Measurements from ENCODE around the gene ZNF428. TPM values are rescaled to one million over a fixed set of nuclear protein-coding genes. Genes with fewer than 3 reads are reported as not detected.
A peak's percentile ranks its signal among the peaks of the same experiment; 100 is the strongest.

The ZNF428 gene
- total RNA-seq, 1 donor from 2014 or later: 53.4 TPM

DNA sequence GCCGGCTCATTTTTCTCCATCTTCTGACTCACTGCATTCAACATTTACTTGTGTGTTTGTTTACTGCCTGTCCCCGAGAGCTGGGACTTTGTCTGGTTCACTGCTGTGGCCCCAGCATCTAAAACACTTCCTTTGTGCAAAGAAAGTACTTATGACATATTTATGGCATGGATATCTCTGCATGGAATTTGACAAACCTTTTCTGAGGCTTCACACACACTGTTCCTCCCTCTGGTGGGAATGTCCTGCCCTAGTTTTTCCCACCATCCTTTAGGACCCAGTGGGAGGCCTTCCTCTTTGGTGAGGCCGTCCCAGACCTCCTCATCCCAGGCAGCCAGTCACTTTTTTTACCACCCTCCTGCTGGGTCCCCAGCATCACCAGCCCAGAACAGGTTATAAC, 8.9 kb downstream of the ZNF428 start:
- Histone ChIP-seq H3K4me1 (ENCODE audit: insufficient read depth, low read length) (peaks cover 13% of the 10 kb centered on the region), H3K4me2 (ENCODE audit: low read length) (no peak overlapping the region), H3K9me3 (ENCODE audit: insufficient read depth, low read depth, low read length) (no peaks in the 10 kb centered on the region), H3K27me3 (ENCODE audit: insufficient read depth, low read length) (no peaks in the 10 kb centered on the region), H3K27ac (ENCODE audit: low read depth, low read length) (peak overlapping the region; percentile 48), H3K9ac (ENCODE audit: low read length) (peak overlapping the region; percentile 50), H3K79me2 (ENCODE audit: insufficient read depth, low read length) (peaks cover 65% of the 10 kb centered on the region), H2AFZ (ENCODE audit: low read depth, low read length) (no peak overlapping the region), H4K20me1 (ENCODE audit: insufficient read depth, low read length) (peaks cover 48% of the 10 kb centered on the region), H3K36me3 (ENCODE audit: insufficient read depth, low read length) (peaks cover 6% of the 10 kb centered on the region), H3K4me3 (ENCODE audit: insufficient read depth, low read depth, low read length) (no peak overlapping the region)
- H3K27ac Mint-ChIP-seq (ENCODE audit: unreplicated experiment): no peak overlapping the region
- peaks cover 8% of the 10 kb centered on the region for H3K9me3 Mint-ChIP-seq (ENCODE audit: unreplicated experiment)
- peaks cover 37% of the 10 kb centered on the region for H3K36me3 Mint-ChIP-seq (ENCODE audit: low read depth, unreplicated experiment)
- no peak for DNase-seq (ENCODE audit: low read depth)
- H3K4me1 Mint-ChIP-seq (ENCODE audit: low read depth, unreplicated experiment): peaks cover 6% of the 10 kb centered on the region
- FAIRE-seq: no peak
- TF ChIP-seq, protein P1, sequence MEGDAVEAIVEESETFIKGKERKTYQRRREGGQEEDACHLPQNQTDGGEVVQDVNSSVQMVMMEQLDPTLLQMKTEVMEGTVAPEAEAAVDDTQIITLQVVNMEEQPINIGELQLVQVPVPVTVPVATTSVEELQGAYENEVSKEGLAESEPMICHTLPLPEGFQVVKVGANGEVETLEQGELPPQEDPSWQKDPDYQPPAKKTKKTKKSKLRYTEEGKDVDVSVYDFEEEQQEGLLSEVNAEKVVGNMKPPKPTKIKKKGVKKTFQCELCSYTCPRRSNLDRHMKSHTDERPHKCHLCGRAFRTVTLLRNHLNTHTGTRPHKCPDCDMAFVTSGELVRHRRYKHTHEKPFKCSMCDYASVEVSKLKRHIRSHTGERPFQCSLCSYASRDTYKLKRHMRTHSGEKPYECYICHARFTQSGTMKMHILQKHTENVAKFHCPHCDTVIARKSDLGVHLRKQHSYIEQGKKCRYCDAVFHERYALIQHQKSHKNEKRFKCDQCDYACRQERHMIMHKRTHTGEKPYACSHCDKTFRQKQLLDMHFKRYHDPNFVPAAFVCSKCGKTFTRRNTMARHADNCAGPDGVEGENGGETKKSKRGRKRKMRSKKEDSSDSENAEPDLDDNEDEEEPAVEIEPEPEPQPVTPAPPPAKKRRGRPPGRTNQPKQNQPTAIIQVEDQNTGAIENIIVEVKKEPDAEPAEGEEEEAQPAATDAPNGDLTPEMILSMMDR (IDR thresholded peaks at IDR 0.05; ENCODE audit: insufficient read depth, low read depth, low read length): no peak
- TF ChIP-seq EZH2 (IDR thresholded peaks at IDR 0.05; ENCODE audit: insufficient read depth, low read length): no peak
- H3K4me3 Mint-ChIP-seq (ENCODE audit: unreplicated experiment): no peak overlapping the region
- no peaks in the 10 kb centered on the region for H3K27me3 Mint-ChIP-seq (ENCODE audit: low read depth, unreplicated experiment)

DNA sequence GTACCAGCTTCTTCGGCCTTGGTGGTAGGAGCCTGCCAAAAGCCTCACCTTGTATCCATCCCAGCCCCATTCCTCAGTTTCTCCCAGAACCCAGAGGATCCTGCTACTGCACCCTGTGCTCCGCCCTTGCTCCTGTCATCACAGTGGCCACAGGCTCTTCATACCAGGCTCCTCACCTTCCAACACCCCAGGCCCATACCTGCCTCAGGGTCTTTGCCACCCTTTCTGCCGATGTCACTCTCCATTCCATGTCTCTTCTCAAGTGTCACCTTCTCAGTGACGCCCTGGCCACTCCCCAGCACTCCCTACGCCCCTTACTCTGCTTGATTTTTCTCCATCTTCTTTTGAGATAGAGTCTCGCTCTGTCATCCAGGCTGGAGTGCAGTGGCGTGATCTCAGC, 9.6 kb downstream of the ZNF428 start:
- Histone ChIP-seq H3K36me3 (ENCODE audit: insufficient read depth, low read length) (peaks cover 6% of the 10 kb centered on the region), H2AFZ (ENCODE audit: low read depth, low read length) (no peak overlapping the region), H3K27ac (ENCODE audit: low read depth, low read length) (peak overlapping the region; percentile 48), H3K4me3 (ENCODE audit: insufficient read depth, low read depth, low read length) (no peak overlapping the region), H3K79me2 (ENCODE audit: insufficient read depth, low read length) (peaks cover 59% of the 10 kb centered on the region), H3K4me2 (ENCODE audit: low read length) (no peak overlapping the region), H3K9me3 (ENCODE audit: insufficient read depth, low read depth, low read length) (no peaks in the 10 kb centered on the region), H3K27me3 (ENCODE audit: insufficient read depth, low read length) (no peaks in the 10 kb centered on the region), H3K4me1 (ENCODE audit: insufficient read depth, low read length) (peaks cover 13% of the 10 kb centered on the region), H4K20me1 (ENCODE audit: insufficient read depth, low read length) (peaks cover 45% of the 10 kb centered on the region), H3K9ac (ENCODE audit: low read length) (peak overlapping the region; percentile 50)
- Mint-ChIP-seq H3K36me3 (ENCODE audit: low read depth, unreplicated experiment) (peaks cover 37% of the 10 kb centered on the region), H3K27me3 (ENCODE audit: low read depth, unreplicated experiment) (no peaks in the 10 kb centered on the region), H3K9me3 (ENCODE audit: unreplicated experiment) (peaks cover 8% of the 10 kb centered on the region), H3K4me1 (ENCODE audit: low read depth, unreplicated experiment) (peaks cover 6% of the 10 kb centered on the region), H3K4me3 (ENCODE audit: unreplicated experiment) (no peak overlapping the region), H3K27ac (ENCODE audit: unreplicated experiment) (no peak overlapping the region)
- FAIRE-seq (no peak), DNase-seq (ENCODE audit: low read depth) (no peak)
- TF ChIP-seq, protein P1 (IDR thresholded peaks at IDR 0.05; ENCODE audit: insufficient read depth, low read depth, low read length): no peak
- no peak for TF ChIP-seq EZH2 (IDR thresholded peaks at IDR 0.05; ENCODE audit: insufficient read depth, low read length)

Data from astrocyte (in vitro differentiated cells and primary cell).